GM12878 (cell line): Measurements from ENCODE around the gene DXO. TPM values are rescaled to one million over a fixed set of nuclear protein-coding genes. Genes with fewer than 3 reads are reported as not detected.

ENCODE experiments used
- ATAC-seq: fragments of 200-7000 bp; cut with Tn5 transposase; 3 replicates; pipeline ENCODE4 v1.9.1; 2020; ENCODE audit warnings: mild to moderate bottlenecking, moderate library complexity
- BruUV-seq: library from RNA; stranded (reverse); fragments of 400-500 nt; replicated peaks from 2 replicates; lab custom pipeline; 2021; lab: Mats Ljungman, UMichigan
- CTCF ChIA-PET: fragments of 300-600 bp; sonication (Branson Sonifier 250); formaldehyde crosslinking; extraction: SDS; loops from one replicate; lab custom pipeline; 2021; ENCODE audit warnings: inconsistent platforms; lab: Yijun Ruan, JAX
- POLR2A ChIA-PET: fragments of 350-600 bp; formaldehyde crosslinking; extraction: SDS; loops from one replicate; lab custom pipeline; 2021; ENCODE audit warnings: inconsistent platforms; lab: Charles Lee
- RAD21 ChIA-PET: fragments of 300-600 bp; sonication (Branson Sonifier 250); formaldehyde crosslinking; loops from one replicate; lab custom pipeline; 2023; ENCODE audit warnings: antibody characterized with exemption; ENCODE audit not compliant: unreplicated experiment; lab: Charles Lee
- SMC1A ChIA-PET: fragments of 300-600 bp; sonication (Branson Sonifier 250); formaldehyde crosslinking; loops from one replicate; lab custom pipeline; 2023; ENCODE audit not compliant: unreplicated experiment, uncharacterized antibody; lab: Charles Lee
- DNase-seq: peaks from one replicate; pipeline ENCODE4 v3.0.0-alpha.2; 2011; ENCODE audit warnings: low read depth, low spot score
- FAIRE-seq: peaks from 3 replicates; lab custom pipeline; 2011; peaks lifted over from hg19 to GRCh38; lab: Jason Lieb, UNC
- H2AFZ ChIP-seq: 2 replicates; pipeline ENCODE4 v1.6.0; 2011; ENCODE audit warnings: low read depth, low read length, control low read depth; ENCODE audit not compliant: control insufficient read depth
- H3K27ac ChIP-seq: 2 replicates; pipeline ENCODE4 v1.5.1; 2011; ENCODE audit warnings: control low read depth; ENCODE audit not compliant: control insufficient read depth, insufficient read depth
- H3K27me3 ChIP-seq, 2 experiments: replicated peaks in 1 of 2; 2 replicates each; pipeline versions ENCODE4 v1.6.0 to v1.6.1; 2011; ENCODE audit warnings: low read length in 1 of 2; ENCODE audit not compliant: control insufficient read depth in 2 of 2, insufficient read depth in 2 of 2
- H3K36me3 ChIP-seq, 2 experiments: 2 replicates each; pipeline ENCODE4 v1.5.1; 2011; ENCODE audit warnings: low read length in 1 of 2; ENCODE audit not compliant: control insufficient read depth in 2 of 2, insufficient read depth in 2 of 2
- H3K4me1 ChIP-seq: 2 replicates; pipeline ENCODE4 v1.6.1; 2011; ENCODE audit warnings: mild to moderate bottlenecking, low read length, moderate library complexity, mixed read lengths; ENCODE audit not compliant: control insufficient read depth, insufficient read depth
- H3K4me2 ChIP-seq: 2 replicates; pipeline ENCODE4 v1.6.0; 2011; ENCODE audit warnings: control low read depth; ENCODE audit not compliant: control insufficient read depth, insufficient read depth
- H3K4me3 ChIP-seq: fragments of 200-600 bp; sonication (generic); 2 replicates; pipeline ENCODE4 v1.5.1; 2016
- H3K79me2 ChIP-seq: 2 replicates; pipeline ENCODE4 v1.6.0; 2011; ENCODE audit warnings: low read length; ENCODE audit not compliant: control insufficient read depth, insufficient read depth
- H3K9ac ChIP-seq: 2 replicates; pipeline ENCODE4 v1.8.0; 2011; ENCODE audit warnings: low read length, control low read depth, mixed read lengths; ENCODE audit not compliant: control insufficient read depth, insufficient read depth
- H3K9me3 ChIP-seq: replicated peaks from 3 replicates; pipeline ENCODE4 v1.5.1; 2011; ENCODE audit warnings: mild to moderate bottlenecking, low read length; ENCODE audit not compliant: control insufficient read depth, insufficient read depth
- H4K20me1 ChIP-seq: 2 replicates; pipeline ENCODE4 v1.6.0; 2011; ENCODE audit not compliant: control insufficient read depth, insufficient read depth
- BMI1 ChIP-seq: fragments of 450-650 bp; IDR thresholded peaks from 2 replicates; pipeline ENCODE4 v1.6.1; 2016; ENCODE audit warnings: mild to moderate bottlenecking, moderate library complexity, borderline replicate concordance
- CBX5 ChIP-seq: sonication (generic); IDR thresholded peaks from 2 replicates; pipeline ENCODE4 v1.6.1; 2016; ENCODE audit warnings: low read depth, moderate library complexity, mild to moderate bottlenecking, inconsistent platforms
- CHD1 ChIP-seq: IDR thresholded peaks from 2 replicates; pipeline ENCODE4 v1.6.1; 2012; ENCODE audit warnings: low read depth, low read length, improper control_type of control experiment
- EGR1 ChIP-seq, 2 experiments: IDR thresholded peaks; 1 replicate in 1 of 2; 2 replicates in 1 of 2; pipeline ENCODE4 v1.6.1; 2011 to 2012; ENCODE audit warnings: low read depth in 2 of 2, low read length in 2 of 2, borderline replicate concordance in 1 of 2, mild to moderate bottlenecking in 1 of 2, moderate library complexity in 1 of 2
- ESRRA ChIP-seq: IDR thresholded peaks from 2 replicates; pipeline ENCODE4 v1.6.1; 2012; ENCODE audit warnings: mild to moderate bottlenecking, low read length, improper control_type of control experiment
- NFYA ChIP-seq: IDR thresholded peaks from 2 replicates; pipeline ENCODE4 v1.6.1; 2011; ENCODE audit warnings: low read depth, mild to moderate bottlenecking, low read length, improper control_type of control experiment, borderline replicate concordance
- RELA ChIP-seq: fragments of 450-650 bp; IDR thresholded peaks from 2 replicates; pipeline ENCODE4 v1.8.0; 2014; ENCODE audit warnings: borderline replicate concordance; ENCODE audit not compliant: partially characterized antibody
- SMARCA5 ChIP-seq: fragments of 450-650 bp; IDR thresholded peaks from 2 replicates; pipeline ENCODE4 v1.6.1; 2017; ENCODE audit warnings: mild to moderate bottlenecking
- TARDBP ChIP-seq: IDR thresholded peaks from 2 replicates; pipeline ENCODE4 v1.6.1; 2016; ENCODE audit warnings: borderline replicate concordance
- WGBS: methylation state at CpG from one replicate; pipeline ENCODE4 v1.1.6; 2016; ENCODE audit warnings: low lambda C conversion rate; ENCODE audit not compliant: insufficient replicate concordance, insufficient coverage; ENCODE audit errors: missing lambda C conversion rate; 5-methylcytosine and 5-hydroxymethylcytosine counted together
- in situ Hi-C: fragments of 300-500 bp; cut with MboI; formaldehyde crosslinking; loops from 9 replicates; pipeline ENCODE4 v1.14.3; 2018; ENCODE audit warnings: mixed read lengths
- intact Hi-C: fragments of 100-400 bp; cut with micrococcal nuclease; formaldehyde crosslinking; loops from one replicate; pipeline ENCODE4 v1.14.2; 2022; ENCODE audit not compliant: unreplicated experiment
- polyA plus RNA-seq, 11 experiments: library from polyadenylated mRNA; depleted of rRNA in 4 of 11; unstranded in 6 of 11; stranded (reverse) in 5 of 11; fragments of >200 nt; fragmentation: Nextera tagmentation in 4 of 11; fragmentation: Illumina TruSeq in 1 of 11; extraction: Ambion mirVana in 4 of 11; extraction: Trizol in 1 of 11; gene quantifications; 1 replicate in 1 of 11; 2 replicates in 10 of 11; pipeline versions ENCODE4 v1.2.1 to v1.2.3, GENCODE V29; 2011 to 2016; ENCODE audit warnings: inconsistent platforms in 2 of 11, missing spikeins in 2 of 11, low read depth in 1 of 11
- total RNA-seq, 4 experiments: library from RNA; depleted of rRNA in 3 of 4; stranded (reverse); fragments of >200 nt in 3 of 4; fragmentation: Illumina TruSeq in 1 of 4; extraction: Trizol in 1 of 4; gene quantifications; 2 replicates each; pipeline versions ENCODE4 v1.2.1 to v1.2.3, GENCODE V29; 2013 to 2021
- TF ChIP-seq, protein P1 (sequence below): fragments of 450-650 bp; formaldehyde crosslinking; IDR thresholded peaks from 2 replicates; pipeline ENCODE4 v1.4.0; 2022; ENCODE audit warnings: mild to moderate bottlenecking, moderate library complexity
- TF ChIP-seq, protein P2 (sequence below): IDR thresholded peaks from 2 replicates; pipeline ENCODE4 v1.6.1; 2012; ENCODE audit warnings: mild to moderate bottlenecking, low read depth, low read length
- TF ChIP-seq, protein P3 (sequence below): fragments of 450-650 bp; IDR thresholded peaks from 2 replicates; pipeline ENCODE4 v1.6.1; 2014; ENCODE audit warnings: mild to moderate bottlenecking
- TF ChIP-seq, protein P4 (sequence below): IDR thresholded peaks from 2 replicates; pipeline ENCODE4 v1.6.1; 2011; ENCODE audit warnings: low read depth, mild to moderate bottlenecking, low read length, moderate library complexity, borderline replicate concordance; ENCODE audit errors: extremely low read depth
- TF ChIP-seq, protein P5 (sequence below), 3 experiments: IDR thresholded peaks in 2 of 3; conservative IDR thresholded peaks in 1 of 3; 2 replicates each; pipeline ENCODE4 v1.5.1; 2011; ENCODE audit warnings: low read depth in 3 of 3, low read length in 3 of 3, mild to moderate bottlenecking in 3 of 3, control low read depth in 2 of 3, moderate library complexity in 2 of 3, inconsistent platforms in 1 of 3, mixed read lengths in 1 of 3; ENCODE audit not compliant: control insufficient read depth in 2 of 3, insufficient read depth in 1 of 3; ENCODE audit errors: extremely low read depth in 1 of 3

DXO gene
- total and polyA plus RNA-seq, 10 of the 15 experiments (the other 5 are each of a cell fraction or from before 2014, with no cell fraction given): 4.5 to 21.4 (median 16.3) TPM

DNA sequence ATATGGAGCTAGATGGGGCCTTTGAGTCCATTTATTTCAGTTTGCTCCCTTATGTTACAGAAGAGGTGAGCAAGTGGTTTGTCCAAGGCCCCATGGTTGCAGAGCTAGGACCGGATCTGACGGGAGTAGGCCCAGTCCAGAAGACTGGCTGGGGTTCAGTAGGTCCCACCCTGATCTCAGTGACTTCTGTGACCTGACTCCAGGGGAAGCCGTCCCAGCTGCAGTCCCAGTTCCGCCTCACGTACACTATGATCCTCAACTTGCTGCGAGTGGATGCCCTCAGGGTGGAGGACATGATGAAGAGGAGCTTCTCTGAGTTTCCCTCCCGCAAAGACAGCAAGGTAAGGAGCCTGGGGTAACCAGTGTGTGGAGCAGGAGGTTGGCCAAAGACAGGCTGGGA, 5.4 kb downstream of the DXO start:
- RAD21 ChIA-PET: no interaction called here
- Histone ChIP-seq H3K79me2 (peaks cover 11% of the 10 kb centered on the region), H4K20me1 (no peaks in the 10 kb centered on the region), H2AFZ (no peak overlapping the region), H3K4me1 (peaks cover 9% of the 10 kb centered on the region; the same call in 1 of the 2 replicates), H3K4me3 (no peak overlapping the region), H3K9me3 (no peaks in the 10 kb centered on the region), H3K4me2 (no peak overlapping the region), H3K9ac (no peak overlapping the region), H3K27ac (no peak overlapping the region), H3K27me3 (no peaks in the 10 kb centered on the region), H3K36me3 (peaks cover 26% of the 10 kb centered on the region in 2 experiments)
- no TSS peak for BruUV-seq
- intact Hi-C loops (no loop called here), in situ Hi-C loops (no loop called here)
- SMC1A ChIA-PET: no interaction called here
- no peak for ATAC-seq
- WGBS: 100% methylated on average over 7 of the region's 7 CpGs
- DNase-seq: no peak
- CTCF ChIA-PET: interaction anchor here (1.3 kb wide), 1 partner anchor 14 kb away, joined by 4 read pairs; no protein-coding TSS in a partner anchor
- POLR2A ChIA-PET: interaction anchor here (0.6 to 0.7 kb wide), 2 partner anchors 178 to 230 kb away, joined by 3 to 4 read pairs; no protein-coding TSS in a partner anchor
- no peak for FAIRE-seq
- TF ChIP-seq RELA (no peak), CHD1 (no peak), CBX5 (no peak), EGR1 (IDR thresholded peaks at IDR 0.05; ENCODE audit: borderline replicate concordance in 1 of 2, low read depth in 2 of 2, low read length in 2 of 2) (no peak), SMARCA5 (no peak), NFYA (no peak), ESRRA (no peak), TARDBP (no peak), BMI1 (no peak)
- TF ChIP-seq, protein P1, sequence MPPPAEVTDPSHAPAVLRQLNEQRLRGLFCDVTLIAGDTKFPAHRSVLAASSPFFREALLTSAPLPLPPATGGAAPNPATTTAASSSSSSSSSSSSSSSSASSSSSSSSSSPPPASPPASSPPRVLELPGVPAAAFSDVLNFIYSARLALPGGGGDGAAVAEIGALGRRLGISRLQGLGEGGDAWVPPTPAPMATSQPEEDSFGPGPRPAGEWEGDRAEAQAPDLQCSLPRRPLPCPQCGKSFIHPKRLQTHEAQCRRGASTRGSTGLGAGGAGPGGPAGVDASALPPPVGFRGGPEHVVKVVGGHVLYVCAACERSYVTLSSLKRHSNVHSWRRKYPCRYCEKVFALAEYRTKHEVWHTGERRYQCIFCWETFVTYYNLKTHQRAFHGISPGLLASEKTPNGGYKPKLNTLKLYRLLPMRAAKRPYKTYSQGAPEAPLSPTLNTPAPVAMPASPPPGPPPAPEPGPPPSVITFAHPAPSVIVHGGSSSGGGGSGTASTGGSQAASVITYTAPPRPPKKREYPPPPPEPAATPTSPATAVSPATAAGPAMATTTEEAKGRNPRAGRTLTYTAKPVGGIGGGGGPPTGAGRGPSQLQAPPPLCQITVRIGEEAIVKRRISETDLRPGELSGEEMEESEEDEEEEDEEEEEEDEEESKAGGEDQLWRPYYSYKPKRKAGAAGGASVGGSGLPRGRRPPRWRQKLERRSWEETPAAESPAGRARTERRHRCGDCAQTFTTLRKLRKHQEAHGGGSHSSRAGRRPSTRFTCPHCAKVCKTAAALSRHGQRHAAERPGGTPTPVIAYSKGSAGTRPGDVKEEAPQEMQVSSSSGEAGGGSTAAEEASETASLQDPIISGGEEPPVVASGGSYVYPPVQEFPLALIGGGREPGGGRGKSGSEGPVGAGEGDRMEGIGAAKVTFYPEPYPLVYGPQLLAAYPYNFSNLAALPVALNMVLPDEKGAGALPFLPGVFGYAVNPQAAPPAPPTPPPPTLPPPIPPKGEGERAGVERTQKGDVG (CRISPR knock-in tag): no peak
- TF ChIP-seq, protein P2, sequence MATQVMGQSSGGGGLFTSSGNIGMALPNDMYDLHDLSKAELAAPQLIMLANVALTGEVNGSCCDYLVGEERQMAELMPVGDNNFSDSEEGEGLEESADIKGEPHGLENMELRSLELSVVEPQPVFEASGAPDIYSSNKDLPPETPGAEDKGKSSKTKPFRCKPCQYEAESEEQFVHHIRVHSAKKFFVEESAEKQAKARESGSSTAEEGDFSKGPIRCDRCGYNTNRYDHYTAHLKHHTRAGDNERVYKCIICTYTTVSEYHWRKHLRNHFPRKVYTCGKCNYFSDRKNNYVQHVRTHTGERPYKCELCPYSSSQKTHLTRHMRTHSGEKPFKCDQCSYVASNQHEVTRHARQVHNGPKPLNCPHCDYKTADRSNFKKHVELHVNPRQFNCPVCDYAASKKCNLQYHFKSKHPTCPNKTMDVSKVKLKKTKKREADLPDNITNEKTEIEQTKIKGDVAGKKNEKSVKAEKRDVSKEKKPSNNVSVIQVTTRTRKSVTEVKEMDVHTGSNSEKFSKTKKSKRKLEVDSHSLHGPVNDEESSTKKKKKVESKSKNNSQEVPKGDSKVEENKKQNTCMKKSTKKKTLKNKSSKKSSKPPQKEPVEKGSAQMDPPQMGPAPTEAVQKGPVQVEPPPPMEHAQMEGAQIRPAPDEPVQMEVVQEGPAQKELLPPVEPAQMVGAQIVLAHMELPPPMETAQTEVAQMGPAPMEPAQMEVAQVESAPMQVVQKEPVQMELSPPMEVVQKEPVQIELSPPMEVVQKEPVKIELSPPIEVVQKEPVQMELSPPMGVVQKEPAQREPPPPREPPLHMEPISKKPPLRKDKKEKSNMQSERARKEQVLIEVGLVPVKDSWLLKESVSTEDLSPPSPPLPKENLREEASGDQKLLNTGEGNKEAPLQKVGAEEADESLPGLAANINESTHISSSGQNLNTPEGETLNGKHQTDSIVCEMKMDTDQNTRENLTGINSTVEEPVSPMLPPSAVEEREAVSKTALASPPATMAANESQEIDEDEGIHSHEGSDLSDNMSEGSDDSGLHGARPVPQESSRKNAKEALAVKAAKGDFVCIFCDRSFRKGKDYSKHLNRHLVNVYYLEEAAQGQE: no peak
- TF ChIP-seq, protein P3, sequence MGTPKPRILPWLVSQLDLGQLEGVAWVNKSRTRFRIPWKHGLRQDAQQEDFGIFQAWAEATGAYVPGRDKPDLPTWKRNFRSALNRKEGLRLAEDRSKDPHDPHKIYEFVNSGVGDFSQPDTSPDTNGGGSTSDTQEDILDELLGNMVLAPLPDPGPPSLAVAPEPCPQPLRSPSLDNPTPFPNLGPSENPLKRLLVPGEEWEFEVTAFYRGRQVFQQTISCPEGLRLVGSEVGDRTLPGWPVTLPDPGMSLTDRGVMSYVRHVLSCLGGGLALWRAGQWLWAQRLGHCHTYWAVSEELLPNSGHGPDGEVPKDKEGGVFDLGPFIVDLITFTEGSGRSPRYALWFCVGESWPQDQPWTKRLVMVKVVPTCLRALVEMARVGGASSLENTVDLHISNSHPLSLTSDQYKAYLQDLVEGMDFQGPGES: no peak
- TF ChIP-seq, protein P4, sequence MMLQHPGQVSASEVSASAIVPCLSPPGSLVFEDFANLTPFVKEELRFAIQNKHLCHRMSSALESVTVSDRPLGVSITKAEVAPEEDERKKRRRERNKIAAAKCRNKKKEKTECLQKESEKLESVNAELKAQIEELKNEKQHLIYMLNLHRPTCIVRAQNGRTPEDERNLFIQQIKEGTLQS: no peak
- TF ChIP-seq, protein P5, sequence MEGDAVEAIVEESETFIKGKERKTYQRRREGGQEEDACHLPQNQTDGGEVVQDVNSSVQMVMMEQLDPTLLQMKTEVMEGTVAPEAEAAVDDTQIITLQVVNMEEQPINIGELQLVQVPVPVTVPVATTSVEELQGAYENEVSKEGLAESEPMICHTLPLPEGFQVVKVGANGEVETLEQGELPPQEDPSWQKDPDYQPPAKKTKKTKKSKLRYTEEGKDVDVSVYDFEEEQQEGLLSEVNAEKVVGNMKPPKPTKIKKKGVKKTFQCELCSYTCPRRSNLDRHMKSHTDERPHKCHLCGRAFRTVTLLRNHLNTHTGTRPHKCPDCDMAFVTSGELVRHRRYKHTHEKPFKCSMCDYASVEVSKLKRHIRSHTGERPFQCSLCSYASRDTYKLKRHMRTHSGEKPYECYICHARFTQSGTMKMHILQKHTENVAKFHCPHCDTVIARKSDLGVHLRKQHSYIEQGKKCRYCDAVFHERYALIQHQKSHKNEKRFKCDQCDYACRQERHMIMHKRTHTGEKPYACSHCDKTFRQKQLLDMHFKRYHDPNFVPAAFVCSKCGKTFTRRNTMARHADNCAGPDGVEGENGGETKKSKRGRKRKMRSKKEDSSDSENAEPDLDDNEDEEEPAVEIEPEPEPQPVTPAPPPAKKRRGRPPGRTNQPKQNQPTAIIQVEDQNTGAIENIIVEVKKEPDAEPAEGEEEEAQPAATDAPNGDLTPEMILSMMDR (IDR thresholded peaks at IDR 0.05 in 2 of 3, conservative IDR thresholded peaks at IDR 0.05 in 1 of 3; ENCODE audit: control insufficient read depth in 2 of 3, extremely low read depth in 1 of 3, insufficient read depth in 1 of 3, low read depth in 3 of 3, low read length in 3 of 3): no peak
